Activated T-cell treated with anti-CD3 and anti-CD28 coated beads, Interleukin-2, amount 50 U/mL, for 1 hour (primary cell): Measurements from ENCODE around the gene PDE5A.
"Not testable (repeated sequence)": the region's sequence is repeated elsewhere in the genome, so short reads cannot be mapped to it uniquely, and the experiment has no call there.

ENCODE experiments used
- DNase-seq: peaks from one replicate; pipeline ENCODE4 v3.0.0-alpha.2; 2020

Gene PDE5A

GRCh38 chr4:119643306-119644042 lies 14.9 kb upstream of the PDE5A start:
- DNase-seq: no peak

DNA sequence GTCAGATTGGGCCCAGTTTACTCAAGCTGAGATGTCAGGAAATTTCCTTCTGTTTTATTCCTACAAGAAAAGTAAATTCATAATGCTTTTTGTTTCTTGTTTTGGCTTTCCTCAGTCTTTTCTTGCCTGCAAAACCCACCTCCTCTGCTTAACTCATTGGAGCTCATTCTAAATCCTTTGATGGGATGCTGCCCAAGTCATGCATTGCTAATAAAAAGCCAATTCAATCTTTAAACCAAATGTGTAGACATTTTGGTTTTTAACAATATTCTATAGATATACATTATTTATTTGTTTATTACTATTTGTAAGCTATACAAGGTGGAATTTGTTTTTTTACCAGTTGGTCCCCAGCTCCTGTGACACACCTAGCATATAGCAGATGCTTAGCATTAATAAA lies 13.2 kb upstream of the PDE5A start:
- DNase-seq: no peak

DNA sequence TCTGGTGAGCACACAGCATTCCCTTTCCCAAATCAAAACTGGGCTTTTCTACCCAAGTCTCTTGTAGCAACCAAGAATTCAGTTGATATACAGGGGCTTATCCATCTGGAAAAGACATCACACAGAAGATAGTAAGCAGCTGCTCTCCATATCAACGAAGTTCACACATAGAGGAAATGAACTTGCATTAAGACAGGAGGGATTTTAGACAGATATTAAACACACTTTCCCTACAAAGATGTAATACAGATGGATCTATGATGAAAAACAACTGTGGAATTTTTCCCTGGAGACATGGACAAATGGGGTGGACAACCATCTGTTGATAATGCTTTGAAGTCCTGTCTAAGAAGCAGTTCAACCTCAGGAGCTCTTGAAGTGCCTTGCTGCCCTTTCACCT lies 9.8 kb upstream of the PDE5A start:
- DNase-seq: no peak

- DNase-seq: not testable (repeated sequence)
These were observed 8.2 kb upstream of the PDE5A start for GRCh38 chr4:119636851-119637250.

GRCh38 chr4:119632216-119632615 lies 3.6 kb upstream of the PDE5A start:
- DNase-seq: no peak

DNA sequence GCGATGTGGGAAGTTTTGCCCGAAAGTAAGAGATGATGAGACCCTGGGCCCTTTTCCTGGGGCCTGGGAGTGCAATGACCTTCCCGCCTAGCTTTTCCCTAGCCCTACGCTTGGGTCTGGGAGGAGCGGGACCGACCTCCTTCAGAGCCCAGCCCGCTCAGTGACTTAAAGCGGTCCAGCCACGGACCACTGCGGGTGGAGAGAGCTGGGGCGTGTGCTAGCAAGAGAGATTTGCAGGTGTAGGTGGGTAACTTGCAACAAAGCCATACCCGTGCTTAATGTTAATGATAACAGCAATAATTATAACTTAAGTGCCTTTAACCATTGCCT lies 503 bp upstream of the PDE5A start:
- DNase-seq: no peak

- DNase-seq: peak; percentile 70
These were observed 1.0 kb downstream of the PDE5A start for GRCh38 chr4:119627267-119628255.

DNA sequence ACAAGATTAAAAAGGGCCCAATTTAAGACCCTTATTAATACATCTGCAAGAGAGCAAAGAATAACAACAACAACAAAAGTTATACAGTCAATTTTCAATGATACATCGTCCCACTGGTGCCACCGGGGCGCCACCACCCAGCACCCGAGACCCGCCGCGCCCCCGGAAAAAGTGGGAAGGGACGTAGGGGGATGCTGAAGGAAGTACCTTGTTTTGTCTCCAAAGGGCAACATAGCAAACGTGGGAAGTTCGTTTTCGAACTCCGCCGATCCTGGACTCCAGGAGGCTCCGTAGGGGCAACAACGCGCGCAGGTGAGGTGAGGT lies 1.7 kb downstream of the PDE5A start:
- DNase-seq: no peak

DNA sequence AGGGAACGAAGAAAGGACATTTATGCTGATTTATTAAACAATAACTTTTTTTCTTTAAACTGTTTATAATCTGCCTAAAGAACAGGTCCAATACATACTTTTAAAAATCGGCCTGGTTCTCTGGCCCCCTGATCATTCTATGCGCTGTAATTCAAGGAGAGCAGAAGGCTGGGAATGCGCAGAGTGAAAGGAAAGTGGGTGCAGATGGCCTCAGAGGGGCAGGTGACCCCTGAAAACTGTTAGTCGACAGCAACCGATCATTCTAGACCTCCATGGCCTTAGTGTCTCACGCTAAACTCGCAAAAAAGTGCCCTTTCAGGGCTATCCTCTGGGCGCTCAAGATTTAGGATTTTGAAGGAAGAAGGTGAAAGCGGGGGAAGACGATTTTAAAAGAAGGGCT lies 2.2 kb downstream of the PDE5A start:
- no peak for DNase-seq

GRCh38 chr4:119625761-119626160 lies 2.8 kb downstream of the PDE5A start:
- DNase-seq: no peak

DNA sequence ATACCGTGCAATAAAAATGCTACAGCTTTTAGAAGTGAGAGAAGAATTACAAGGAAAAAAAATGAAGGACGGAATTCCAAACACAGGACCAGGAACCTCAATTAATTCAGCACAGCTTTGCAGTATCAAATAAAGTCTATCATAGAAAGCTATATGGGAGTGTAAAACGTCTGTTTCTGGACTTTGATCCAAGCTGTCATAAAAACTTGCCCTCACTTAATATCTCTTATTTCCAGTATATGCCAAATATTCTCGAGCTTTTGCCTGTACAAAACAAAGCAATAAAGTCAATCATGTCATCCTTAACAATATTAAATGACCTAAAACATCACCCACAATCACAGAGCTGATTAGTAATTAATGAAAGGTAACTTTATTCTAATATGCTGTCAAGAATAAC lies 4.2 kb downstream of the PDE5A start:
- no peak for DNase-seq

DNA sequence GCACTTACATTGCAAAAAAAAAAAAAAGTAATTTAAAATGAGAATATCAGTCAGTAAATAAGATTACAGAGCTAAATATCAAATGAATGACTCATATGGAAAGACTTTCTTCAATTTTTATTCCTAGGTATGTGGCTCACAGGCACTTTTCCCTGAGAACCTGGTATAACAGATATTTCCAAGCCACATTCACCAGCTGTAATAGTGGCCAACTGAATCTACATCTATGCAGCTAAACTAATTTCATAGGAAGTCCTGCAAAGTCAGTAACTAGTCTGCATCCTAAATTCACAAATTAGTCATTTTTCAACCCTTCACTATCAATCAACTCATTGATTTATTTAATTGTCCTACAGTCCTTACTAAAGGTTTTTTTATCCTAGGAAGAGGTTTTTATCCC lies 5.6 kb downstream of the PDE5A start:
- no peak for DNase-seq

DNA sequence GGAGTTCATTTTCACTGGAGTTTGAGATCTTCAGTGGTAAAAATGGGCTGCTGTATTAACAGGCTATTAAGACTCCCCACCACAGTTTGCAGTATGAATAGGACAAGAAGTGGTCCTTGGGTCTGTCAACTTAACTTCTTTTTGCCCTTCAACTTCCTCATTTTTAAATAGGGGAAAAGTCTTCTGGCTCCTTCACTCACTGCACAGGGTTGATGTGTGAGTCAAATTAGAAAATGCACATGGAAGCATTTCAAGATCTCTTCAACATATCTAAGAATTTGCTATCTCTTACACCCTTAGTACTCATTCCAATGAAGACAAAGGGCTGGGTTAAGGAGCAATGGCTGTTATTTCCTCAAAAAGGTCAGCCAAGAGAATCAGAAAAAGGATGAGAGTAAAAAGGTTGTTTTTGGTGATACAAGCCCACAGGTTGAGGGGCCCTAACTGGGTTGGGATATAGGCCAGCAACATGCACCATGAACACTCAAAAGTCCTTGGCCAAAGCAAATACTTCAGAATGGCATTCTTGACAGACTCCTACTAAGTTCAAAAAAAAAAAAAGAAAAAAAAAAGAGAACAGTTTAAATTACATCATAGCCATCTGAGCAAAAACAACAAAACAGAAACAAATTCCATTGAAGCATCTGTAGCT lies 13.4 kb downstream of the PDE5A start:
- DNase-seq: no peak

- no peak for DNase-seq
These were observed 24.3 kb downstream of the PDE5A start for GRCh38 chr4:119604266-119604665.

GRCh38 chr4:119602366-119602765 lies 26.2 kb downstream of the PDE5A start:
- no peak for DNase-seq

DNA sequence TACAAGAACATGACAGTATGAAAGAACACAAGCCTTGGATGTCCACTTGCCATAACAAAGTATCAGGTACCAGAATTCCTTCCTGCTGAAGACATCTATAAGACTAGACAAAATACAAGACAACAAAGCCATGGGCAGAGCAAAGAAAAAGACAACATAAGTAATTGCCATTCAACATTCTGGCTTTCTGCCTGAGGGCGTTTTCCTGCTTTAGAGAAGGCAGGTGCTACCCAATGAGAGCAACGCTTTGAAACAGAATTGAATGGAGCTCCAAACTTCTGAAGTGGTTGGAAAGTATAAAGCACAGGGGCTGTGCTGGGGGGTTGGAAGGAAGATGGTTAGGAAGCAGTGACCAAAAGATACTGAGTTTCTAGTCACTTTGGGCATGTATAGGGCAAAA lies 30.1 kb downstream of the PDE5A start:
- no peak for DNase-seq

DNA sequence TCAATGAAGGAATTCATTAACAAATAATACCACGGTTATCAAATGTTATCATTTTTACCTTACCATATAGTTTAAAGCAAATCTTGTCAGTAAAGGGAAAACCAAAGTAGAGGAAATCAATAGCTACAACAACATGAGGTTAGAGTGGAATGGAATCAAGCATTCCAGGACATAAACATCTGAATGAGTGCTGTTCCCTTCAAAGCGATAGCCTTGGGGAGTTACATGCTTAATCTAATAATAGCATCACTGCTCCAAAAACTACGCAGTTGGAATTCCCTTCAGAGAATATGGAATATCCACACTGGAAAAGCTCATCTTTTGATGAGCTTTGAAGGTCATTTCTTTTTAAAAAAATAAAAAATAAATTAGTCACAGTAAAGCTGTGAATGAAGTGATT lies 31.2 kb downstream of the PDE5A start:
- DNase-seq: no peak

GRCh38 chr4:119593698-119594097 lies 34.9 kb downstream of the PDE5A start:
- no peak for DNase-seq

- DNase-seq: no peak
These were observed 35.8 kb downstream of the PDE5A start for GRCh38 chr4:119592830-119593229.

GRCh38 chr4:119589165-119589564 lies 39.4 kb downstream of the PDE5A start:
- no peak for DNase-seq

DNA sequence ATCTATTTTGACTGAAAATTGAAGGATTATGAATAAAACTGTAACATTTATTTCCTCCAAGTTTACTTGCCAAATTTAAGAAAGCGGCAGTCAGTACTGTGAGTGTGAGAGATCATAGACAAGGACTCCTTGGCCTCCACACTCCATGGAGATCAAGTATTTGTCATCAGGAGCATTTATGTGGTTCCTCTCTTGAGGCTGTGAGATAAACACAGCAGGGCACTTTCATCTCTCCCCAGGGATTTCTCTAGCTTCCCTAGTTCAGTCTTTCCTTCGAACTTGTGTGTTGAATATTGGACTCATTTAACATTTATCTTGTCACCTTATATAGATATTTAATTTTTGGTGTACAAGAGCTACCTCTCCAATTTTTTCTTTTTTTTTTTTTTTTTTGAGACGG lies 40.8 kb downstream of the PDE5A start:
- DNase-seq: no peak

- DNase-seq: no peak
These were observed 42.8 kb downstream of the PDE5A start for GRCh38 chr4:119585771-119586170.

- no peak for DNase-seq
These were observed 47.3 kb downstream of the PDE5A start for GRCh38 chr4:119581190-119581873.
